GOT3 (cell line): ENCODE data around the gene INTS15.
"Not testable (repeated sequence)": the region's sequence is repeated elsewhere in the genome, so short reads cannot be mapped to it uniquely, and the experiment has no call there.

Source experiments
- DNase-seq: peaks from one replicate; lab custom pipeline; 2025; ENCODE audit warnings: mixed read lengths; lab: John Stamatoyannopoulos, UW

The INTS15 gene

GRCh38 chr7:6618621-6619020, 28.8 kb downstream of the INTS15 start:
- DNase-seq = no peak

GRCh38 chr7:6619961-6620360, 30.1 kb downstream of the INTS15 start:
- DNase-seq = no peak

- DNase-seq = no peak
Measured at GRCh38 chr7:6621195-6622133, 31.6 kb downstream of the INTS15 start.

GRCh38 chr7:6622134-6622710, 32.4 kb downstream of the INTS15 start:
- no peak for DNase-seq

- no peak for DNase-seq
Measured at GRCh38 chr7:6623589-6624245, 33.9 kb downstream of the INTS15 start.

- DNase-seq = no peak
Measured at GRCh38 chr7:6624246-6624611, 34.4 kb downstream of the INTS15 start.

- no peak for DNase-seq
Measured at GRCh38 chr7:6628045-6628444, 38.2 kb downstream of the INTS15 start.

GRCh38 chr7:6630007-6630849, 40.4 kb downstream of the INTS15 start:
- DNase-seq = no peak

- no peak for DNase-seq
Measured at GRCh38 chr7:6631605-6632004, 41.8 kb downstream of the INTS15 start.

GRCh38 chr7:6634021-6634420, 44.2 kb downstream of the INTS15 start:
- DNase-seq = no peak

GRCh38 chr7:6634971-6635370, 45.1 kb downstream of the INTS15 start:
- DNase-seq = not testable (repeated sequence)

GRCh38 chr7:6636741-6637543, 47.1 kb downstream of the INTS15 start, which contains the start of gene ZNF316:
ZNF316 (plus strand) TSS chr7:6637318; CDS start chr7:6642410, 5,092 bp downstream.
- no peak for DNase-seq

GRCh38 chr7:6637544-6638229, 47.9 kb downstream of the INTS15 start:
- DNase-seq = no peak

GRCh38 chr7:6639032-6639431, 49.2 kb downstream of the INTS15 start:
- no peak for DNase-seq

- no peak for DNase-seq
Measured at GRCh38 chr7:6639627-6640026, 49.8 kb downstream of the INTS15 start.

GRCh38 chr7:6640246-6640721, 50.5 kb downstream of the INTS15 start:
- no peak for DNase-seq

- no peak for DNase-seq
Measured at GRCh38 chr7:6641305-6642035, 51.6 kb downstream of the INTS15 start.

- DNase-seq = no peak
Measured at GRCh38 chr7:6642239-6642839, 52.5 kb downstream of the INTS15 start.
